Endothelial cell of umbilical vein (primary cell): Measurements from ENCODE around the gene MCL1.

Experiments
- GATA2 ChIP-seq: IDR thresholded peaks from 2 replicates; pipeline ENCODE4 v1.7.0; 2011; ENCODE audit warnings: low read depth, mild to moderate bottlenecking, moderate library complexity, mixed read lengths, low read length; ENCODE audit not compliant: insufficient read length, insufficient read depth
- MAX ChIP-seq: IDR thresholded peaks from 2 replicates; pipeline ENCODE4 v1.6.1; 2011; ENCODE audit not compliant: insufficient read depth, insufficient read length
- MYC ChIP-seq: IDR thresholded peaks from one replicate; pipeline ENCODE4 v1.6.1; 2011; ENCODE audit warnings: mild to moderate bottlenecking, low read depth, low read length
- POLR2A ChIP-seq: IDR thresholded peaks from 2 replicates; pipeline ENCODE4 v1.6.1; 2012; ENCODE audit warnings: low read depth, mild to moderate bottlenecking, control low read depth, low read length
- POLR2AphosphoS5 ChIP-seq: IDR thresholded peaks from 2 replicates; pipeline ENCODE4 v1.6.1; 2012; ENCODE audit warnings: low read depth, mild to moderate bottlenecking, control low read depth, low read length, moderate library complexity; ENCODE audit not compliant: insufficient read depth
- TF ChIP-seq, protein P1 (sequence below), 2 donors: IDR thresholded peaks; 1 replicate in 1 of 2; 2 replicates in 1 of 2; pipeline ENCODE4 v1.5.1; 2011; ENCODE audit warnings: low read length in 2 of 2, mild to moderate bottlenecking in 2 of 2, moderate library complexity in 2 of 2, control low read depth in 1 of 2, inconsistent platforms in 1 of 2, low read depth in 1 of 2; ENCODE audit not compliant: insufficient read depth in 1 of 2; ENCODE audit errors: extremely low read depth in 1 of 2

DNA sequence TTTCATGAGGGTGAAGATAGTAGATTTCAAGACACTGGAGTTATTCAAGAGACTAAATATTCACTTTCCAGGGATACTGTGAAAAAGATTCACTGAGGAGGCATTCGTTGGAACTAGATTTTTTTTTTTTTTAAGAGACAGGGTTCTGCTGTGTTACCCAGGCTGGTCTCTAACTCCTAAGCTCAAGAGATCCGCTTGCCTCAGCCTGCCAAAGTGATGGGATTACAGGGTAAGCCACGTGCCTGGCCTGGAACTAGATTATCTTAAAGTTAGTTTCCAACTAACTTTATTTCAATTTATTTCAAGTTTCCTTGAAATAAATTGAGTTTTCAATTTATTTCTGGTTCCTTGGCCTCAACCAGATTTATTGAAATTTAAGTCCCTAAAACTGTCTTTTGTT lies 24.3 kb upstream of the MCL1 start:
- TF ChIP-seq, protein P1, sequence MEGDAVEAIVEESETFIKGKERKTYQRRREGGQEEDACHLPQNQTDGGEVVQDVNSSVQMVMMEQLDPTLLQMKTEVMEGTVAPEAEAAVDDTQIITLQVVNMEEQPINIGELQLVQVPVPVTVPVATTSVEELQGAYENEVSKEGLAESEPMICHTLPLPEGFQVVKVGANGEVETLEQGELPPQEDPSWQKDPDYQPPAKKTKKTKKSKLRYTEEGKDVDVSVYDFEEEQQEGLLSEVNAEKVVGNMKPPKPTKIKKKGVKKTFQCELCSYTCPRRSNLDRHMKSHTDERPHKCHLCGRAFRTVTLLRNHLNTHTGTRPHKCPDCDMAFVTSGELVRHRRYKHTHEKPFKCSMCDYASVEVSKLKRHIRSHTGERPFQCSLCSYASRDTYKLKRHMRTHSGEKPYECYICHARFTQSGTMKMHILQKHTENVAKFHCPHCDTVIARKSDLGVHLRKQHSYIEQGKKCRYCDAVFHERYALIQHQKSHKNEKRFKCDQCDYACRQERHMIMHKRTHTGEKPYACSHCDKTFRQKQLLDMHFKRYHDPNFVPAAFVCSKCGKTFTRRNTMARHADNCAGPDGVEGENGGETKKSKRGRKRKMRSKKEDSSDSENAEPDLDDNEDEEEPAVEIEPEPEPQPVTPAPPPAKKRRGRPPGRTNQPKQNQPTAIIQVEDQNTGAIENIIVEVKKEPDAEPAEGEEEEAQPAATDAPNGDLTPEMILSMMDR (IDR thresholded peaks at IDR 0.05; ENCODE audit: extremely low read depth in 1 of 2, insufficient read depth in 1 of 2, low read depth in 1 of 2, low read length in 2 of 2), result no peak
- TF ChIP-seq POLR2AphosphoS5 (no peak), MYC (no peak), POLR2A (no peak), MAX (no peak), GATA2 (no peak)
